ENCODE measurements around the gene RHAG.

RHAG gene

GRCh38 chr6:49648036-49648435, 11.4 kb upstream of the RHAG start:
- no peak overlapping the region for H3K4me3 ChIP-seq (ENCODE audit: low read length)
- no peak for DNase-seq (ENCODE audit: low read depth)
- TF ChIP-seq CTCF (conservative IDR thresholded peaks at IDR 0.05; ENCODE audit: low read depth, low read length), result no peak

GRCh38 chr6:49647476-49647875, 10.8 kb upstream of the RHAG start:
- TF ChIP-seq CTCF (conservative IDR thresholded peaks at IDR 0.05; ENCODE audit: low read depth, low read length), result no peak
- DNase-seq (ENCODE audit: low read depth), result no peak
- no peak overlapping the region for H3K4me3 ChIP-seq (ENCODE audit: low read length)

- TF ChIP-seq CTCF (conservative IDR thresholded peaks at IDR 0.05; ENCODE audit: low read depth, low read length), result no peak
- no peak for DNase-seq (ENCODE audit: low read depth)
- no peak overlapping the region for H3K4me3 ChIP-seq (ENCODE audit: low read length)
These were observed 10.3 kb upstream of the RHAG start for GRCh38 chr6:49646942-49647341.

- DNase-seq (ENCODE audit: low read depth), result no peak
- H3K4me3 ChIP-seq (ENCODE audit: low read length), result no peak overlapping the region
- no peak for TF ChIP-seq CTCF (conservative IDR thresholded peaks at IDR 0.05; ENCODE audit: low read depth, low read length)
These were observed 9.6 kb upstream of the RHAG start for GRCh38 chr6:49646130-49646824.

GRCh38 chr6:49645139-49645538, 8.5 kb upstream of the RHAG start:
- H3K4me3 ChIP-seq (ENCODE audit: low read length), result no peak overlapping the region
- no peak for TF ChIP-seq CTCF (conservative IDR thresholded peaks at IDR 0.05; ENCODE audit: low read depth, low read length)
- no peak for DNase-seq (ENCODE audit: low read depth)

- TF ChIP-seq CTCF (conservative IDR thresholded peaks at IDR 0.05; ENCODE audit: low read depth, low read length), result no peak
- DNase-seq (ENCODE audit: low read depth), result no peak
- H3K4me3 ChIP-seq (ENCODE audit: low read length), result no peak overlapping the region
These were observed 2.7 kb upstream of the RHAG start for GRCh38 chr6:49639177-49639817.

GRCh38 chr6:49637350-49637731, 702 bp upstream of the RHAG start:
- TF ChIP-seq CTCF (conservative IDR thresholded peaks at IDR 0.05; ENCODE audit: low read depth, low read length), result no peak
- no peak for DNase-seq (ENCODE audit: low read depth)
- H3K4me3 ChIP-seq (ENCODE audit: low read length), result no peak overlapping the region

Measured in retinal pigment epithelial cell (primary cell).